GM23248 (cell line): ENCODE measurements around the gene ARHGEF12.

Source experiments
- EZH2 ChIP-seq: fragments of 200-600 bp; sonication (generic); IDR thresholded peaks from 2 replicates; pipeline ENCODE4 v1.6.1; 2018; ENCODE audit warnings: antibody characterized with exemption, mild to moderate bottlenecking; ENCODE audit not compliant: insufficient read depth, poor library complexity, severe bottlenecking
- EZH2phosphoT487 ChIP-seq: fragments of 200-600 bp; sonication (generic); IDR thresholded peaks from 2 replicates; pipeline ENCODE4 v1.6.1; 2018; ENCODE audit warnings: antibody characterized with exemption, moderate library complexity, mild to moderate bottlenecking, low read depth; ENCODE audit not compliant: insufficient read depth

GRCh38 chr11:120326845-120327281 lies 9.3 kb upstream of the ARHGEF12 start:
- TF ChIP-seq EZH2 (no peak), EZH2phosphoT487 (no peak)
